HG02981 (cell line): Measurements from ENCODE around the gene BEX2.

Source experiments
- ATAC-seq: cut with Tn5 transposase; IDR thresholded peaks from one replicate; pipeline ENCODE4 v1.9.1; 2021; ENCODE audit warnings: mild to moderate bottlenecking, moderate library complexity; ENCODE audit not compliant: unreplicated experiment

Gene BEX2

DNA sequence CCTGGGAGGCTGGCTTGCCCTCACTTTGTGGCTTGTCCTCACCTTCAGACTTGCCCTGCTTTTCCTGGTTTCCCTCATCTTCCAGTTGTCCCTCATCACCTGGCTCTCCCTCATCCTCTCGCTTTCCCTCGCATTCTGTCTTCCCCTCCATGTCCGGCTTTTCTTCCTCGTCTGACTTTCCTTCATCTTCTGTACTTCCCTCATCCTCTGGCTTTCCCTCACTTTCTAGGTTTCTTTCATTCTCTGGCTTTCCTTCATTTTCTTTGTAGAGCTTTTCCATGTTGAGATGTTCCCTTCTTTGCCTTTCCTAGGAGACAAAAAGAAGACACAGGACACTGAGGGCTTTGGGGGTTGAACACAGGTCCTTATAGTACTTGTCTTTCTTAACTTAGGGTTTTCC, 36.5 kb downstream of the BEX2 start:
- ATAC-seq, result no peak
